Panc1 (cell line): ENCODE data around the gene FAXC. TPM values are rescaled to one million over a fixed set of nuclear protein-coding genes. Genes with fewer than 3 reads are reported as not detected.

Experiments
- ATAC-seq: fragments of 200-7000 bp; cut with Tn5 transposase; 2 replicates; pipeline ENCODE4 v1.9.1; 2020; ENCODE audit warnings: mild to moderate bottlenecking, moderate library complexity
- BruUV-seq: library from RNA; stranded (reverse); fragments of 400-500 nt; replicated peaks from 2 replicates; lab custom pipeline; 2021; lab: Mats Ljungman, UMichigan
- CTCF ChIA-PET: fragments of 300-600 bp; sonication (Branson Sonifier 250); formaldehyde crosslinking; loops from one replicate; lab custom pipeline; 2022; ENCODE audit warnings: antibody characterized with exemption; lab: Charles Lee
- POLR2A ChIA-PET: fragments of 300-600 bp; sonication (Branson Sonifier 250); formaldehyde crosslinking; loops from one replicate; lab custom pipeline; 2022; ENCODE audit warnings: antibody characterized with exemption; lab: Charles Lee
- DNase-seq: peaks from one replicate; pipeline ENCODE4 v3.0.0-alpha.2; 2010; ENCODE audit warnings: low read depth, low spot score
- H3K27ac ChIP-seq: 2 replicates; pipeline ENCODE4 v1.5.1; 2011; ENCODE audit warnings: mild to moderate bottlenecking, low read length, inconsistent platforms
- H3K27me3 ChIP-seq: fragments of 200-500 bp; sonication (Bioruptor generic); 2 replicates; pipeline ENCODE4 v1.6.0; 2014; ENCODE audit warnings: low read length, inconsistent platforms; ENCODE audit not compliant: control insufficient read depth, insufficient read depth
- H3K36me3 ChIP-seq: fragments of 200-500 bp; sonication (Bioruptor generic); 2 replicates; pipeline ENCODE4 v1.5.1; 2014; ENCODE audit warnings: inconsistent platforms, mild to moderate bottlenecking, low read length, moderate library complexity; ENCODE audit not compliant: control insufficient read depth, insufficient read depth
- H3K4me1 ChIP-seq: 2 replicates; pipeline ENCODE4 v1.5.1; 2011; ENCODE audit warnings: inconsistent platforms, mild to moderate bottlenecking, low read length, moderate library complexity; ENCODE audit not compliant: control insufficient read depth, insufficient read depth
- H3K4me3 ChIP-seq, 2 experiments: 2 replicates each; pipeline ENCODE4 v1.5.1; 2011 to 2012; ENCODE audit warnings: low read depth in 2 of 2, low read length in 2 of 2, mild to moderate bottlenecking in 2 of 2, inconsistent platforms in 1 of 2, moderate library complexity in 1 of 2
- H3K9me3 ChIP-seq: fragments of 200-500 bp; sonication (Bioruptor generic); 2 replicates; pipeline ENCODE4 v1.5.1; 2014; ENCODE audit warnings: low read depth, mild to moderate bottlenecking, inconsistent platforms, low read length, moderate library complexity; ENCODE audit not compliant: control insufficient read depth, insufficient read depth
- CTCF ChIP-seq: fragments of 450-650 bp; IDR thresholded peaks from 2 replicates; pipeline ENCODE4 v1.5.1; 2017; ENCODE audit warnings: mild to moderate bottlenecking
- POLR2AphosphoS5 ChIP-seq: IDR thresholded peaks from 2 replicates; pipeline ENCODE4 v1.6.1; 2012; ENCODE audit warnings: mild to moderate bottlenecking, low read depth, low read length, moderate library complexity
- REST ChIP-seq, 2 experiments: IDR thresholded peaks; 2 replicates each; pipeline ENCODE4 v1.6.1; 2011 to 2012; ENCODE audit warnings: low read depth in 2 of 2, control low read depth in 1 of 2, low read length in 1 of 2, mild to moderate bottlenecking in 1 of 2, moderate library complexity in 1 of 2; ENCODE audit not compliant: insufficient read depth in 1 of 2
- SIN3A ChIP-seq: IDR thresholded peaks from 2 replicates; pipeline ENCODE4 v1.6.1; 2012; ENCODE audit warnings: low read depth, mild to moderate bottlenecking, low read length, moderate library complexity, borderline replicate concordance; ENCODE audit not compliant: insufficient read depth
- TCF7L2 ChIP-seq: IDR thresholded peaks from 2 replicates; pipeline ENCODE4 v1.6.1; 2011; ENCODE audit warnings: mild to moderate bottlenecking, low read depth, low read length, inconsistent platforms
- in situ Hi-C: cut with HindIII; loops from 2 replicates; pipeline ENCODE4 v1.10.0; 2016; ENCODE audit warnings: low sequenced_read_pairs, low pct_unique_long_range_greater_than_20kb
- intact Hi-C: fragments of 100-400 bp; cut with micrococcal nuclease; formaldehyde crosslinking; loops from one replicate; pipeline ENCODE4 v1.10.0; 2022; ENCODE audit not compliant: unreplicated experiment
- total RNA-seq: library from RNA; stranded (reverse); gene quantifications from one replicate; pipeline ENCODE4 v1.2.1, GENCODE V29; 2021; ENCODE audit not compliant: unreplicated experiment

Gene FAXC
- total RNA-seq, 1 experiment from 2014 or later, result 9.0 TPM

GRCh38 chr6:99306341-99306740 lies 43.1 kb downstream of the FAXC start:
- H3K4me1 ChIP-seq, result no peaks in the 10 kb centered on the region
- H3K9me3 ChIP-seq, result no peaks in the 10 kb centered on the region
- POLR2A ChIA-PET, result no interaction called here
- BruUV-seq, result no TSS peak
- no peaks in the 10 kb centered on the region for H3K27me3 ChIP-seq
- no peak for DNase-seq
- in situ Hi-C loops, result no loop called here
- H3K27ac ChIP-seq, result no peak overlapping the region
- CTCF ChIA-PET, result no interaction called here
- TF ChIP-seq TCF7L2 (no peak), SIN3A (no peak), REST (IDR thresholded peaks at IDR 0.05; ENCODE audit: insufficient read depth in 1 of 2, low read depth in 2 of 2, low read length in 1 of 2) (no peak), POLR2AphosphoS5 (no peak), CTCF (no peak)
- intact Hi-C loops, result no loop called here
- no peaks in the 10 kb centered on the region for H3K36me3 ChIP-seq
- ATAC-seq, result no peak
- no peak overlapping the region for H3K4me3 ChIP-seq

- in situ Hi-C loops, result no loop called here
- BruUV-seq, result no TSS peak
Measured at GRCh38 chr6:99305021-99305554, 44.4 kb downstream of the FAXC start.

More at GRCh38 chr6:99305021-99305554, 44.4 kb downstream of the FAXC start:
- Histone ChIP-seq H3K36me3 (no peaks in the 10 kb centered on the region), H3K9me3 (no peaks in the 10 kb centered on the region), H3K27me3 (no peaks in the 10 kb centered on the region), H3K27ac (no peak overlapping the region), H3K4me1 (no peaks in the 10 kb centered on the region), H3K4me3 (no peak overlapping the region)
- ChIA-PET CTCF (no interaction called here), POLR2A (no interaction called here)
- intact Hi-C loops, result no loop called here
- TF ChIP-seq REST (IDR thresholded peaks at IDR 0.05; ENCODE audit: insufficient read depth in 1 of 2, low read depth in 2 of 2, low read length in 1 of 2) (no peak), POLR2AphosphoS5 (no peak), TCF7L2 (no peak), CTCF (no peak), SIN3A (no peak)
- DNase-seq (no peak), ATAC-seq (no peak)
